ENCODE measurements around the gene ZNF652. TPM values are rescaled to one million over a fixed set of nuclear protein-coding genes. Genes with fewer than 3 reads are reported as not detected.

Gene ZNF652
- polyA plus RNA-seq, 1 donor (not counting 4 experiments of a cell fraction or from before 2014, with no cell fraction given): 8.9 TPM

DNA sequence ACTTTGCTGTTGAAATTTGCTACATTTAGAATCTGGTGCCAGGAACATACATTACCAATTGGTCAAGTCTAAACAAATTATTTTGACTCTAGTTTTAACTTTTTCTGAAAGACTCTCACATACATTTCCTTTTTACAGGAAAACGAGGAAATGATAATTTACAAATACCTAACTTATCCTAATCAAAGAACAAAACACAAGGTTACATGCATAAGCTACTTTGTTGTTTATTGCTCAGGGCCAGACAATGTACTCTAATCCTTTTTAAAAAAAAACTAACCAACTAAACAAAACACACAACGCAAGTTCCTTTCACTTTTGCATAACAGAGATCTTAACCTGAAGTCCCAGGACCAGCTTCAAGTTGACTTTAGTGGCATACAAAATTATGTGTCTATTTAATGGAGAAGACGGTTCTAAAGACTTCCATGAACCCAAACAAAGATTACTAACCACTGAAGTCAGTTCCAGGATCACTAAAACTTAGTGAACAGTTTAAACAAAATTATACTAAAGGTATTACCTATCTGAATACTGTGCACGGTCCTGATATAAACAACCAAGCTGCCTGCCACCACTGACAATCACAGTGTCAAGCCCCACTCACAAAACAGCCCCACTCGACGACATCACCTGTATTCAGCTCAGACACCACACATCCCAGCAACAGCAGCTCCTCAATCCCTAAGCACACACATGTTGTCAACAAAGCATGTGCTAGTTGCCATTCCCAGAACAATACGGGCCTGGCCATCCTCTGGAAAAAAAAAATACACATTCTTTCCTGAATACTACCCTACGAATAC lies 1.9 kb downstream of the ZNF652 start:
- TF ChIP-seq EZH2 (IDR thresholded peaks at IDR 0.05; ENCODE audit: low read length): no peak
- TF ChIP-seq, protein P1, sequence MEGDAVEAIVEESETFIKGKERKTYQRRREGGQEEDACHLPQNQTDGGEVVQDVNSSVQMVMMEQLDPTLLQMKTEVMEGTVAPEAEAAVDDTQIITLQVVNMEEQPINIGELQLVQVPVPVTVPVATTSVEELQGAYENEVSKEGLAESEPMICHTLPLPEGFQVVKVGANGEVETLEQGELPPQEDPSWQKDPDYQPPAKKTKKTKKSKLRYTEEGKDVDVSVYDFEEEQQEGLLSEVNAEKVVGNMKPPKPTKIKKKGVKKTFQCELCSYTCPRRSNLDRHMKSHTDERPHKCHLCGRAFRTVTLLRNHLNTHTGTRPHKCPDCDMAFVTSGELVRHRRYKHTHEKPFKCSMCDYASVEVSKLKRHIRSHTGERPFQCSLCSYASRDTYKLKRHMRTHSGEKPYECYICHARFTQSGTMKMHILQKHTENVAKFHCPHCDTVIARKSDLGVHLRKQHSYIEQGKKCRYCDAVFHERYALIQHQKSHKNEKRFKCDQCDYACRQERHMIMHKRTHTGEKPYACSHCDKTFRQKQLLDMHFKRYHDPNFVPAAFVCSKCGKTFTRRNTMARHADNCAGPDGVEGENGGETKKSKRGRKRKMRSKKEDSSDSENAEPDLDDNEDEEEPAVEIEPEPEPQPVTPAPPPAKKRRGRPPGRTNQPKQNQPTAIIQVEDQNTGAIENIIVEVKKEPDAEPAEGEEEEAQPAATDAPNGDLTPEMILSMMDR (optimal IDR thresholded peaks at IDR 0.05 in 1 of 3, IDR thresholded peaks at IDR 0.05 in 1 of 3, conservative IDR thresholded peaks at IDR 0.05 in 1 of 3; ENCODE audit: extremely low read depth in 1 of 3, insufficient read depth in 2 of 3, low read length in 3 of 3): no peak
- no peak overlapping the region for H2AFZ ChIP-seq (ENCODE audit: control insufficient read depth, low read length)
- no peaks in the 10 kb centered on the region for H4K20me1 ChIP-seq (ENCODE audit: control insufficient read depth, extremely low read depth, insufficient read depth, low read length)
- H3K9ac ChIP-seq (ENCODE audit: control insufficient read depth, extremely low read depth, insufficient read depth, low read length): peak overlapping the region; percentile 87
- FAIRE-seq (no peak), DNase-seq (ENCODE audit: low read depth, low spot score) (no peak)
- dilution Hi-C loops (cut with MboI; ENCODE audit: extremely low pct_ligation_motif_present, low sequenced_read_pairs): no loop called here
- H3K9me1 ChIP-seq (ENCODE audit: control insufficient read depth, extremely low read depth, insufficient read depth, low read length): peaks cover 3% of the 10 kb centered on the region
- H3K4me3 ChIP-seq (ENCODE audit: control insufficient read depth in 2 of 3, extremely low read depth in 1 of 3, insufficient read depth in 2 of 3, low read depth in 1 of 3, low read length in 3 of 3): peak overlapping the region; percentile 72 to 94 (median 78)
- no peaks in the 10 kb centered on the region for H3K36me3 ChIP-seq (ENCODE audit: control insufficient read depth in 2 of 2, extremely low read depth in 1 of 2, insufficient read depth in 2 of 2, low read length in 2 of 2)
- H3K27me3 ChIP-seq (ENCODE audit: control insufficient read depth, extremely low read depth, insufficient read depth, low read length): no peaks in the 10 kb centered on the region
- H3K79me2 ChIP-seq (ENCODE audit: control insufficient read depth, insufficient read depth, low read length): peaks cover 52% of the 10 kb centered on the region
- no peaks in the 10 kb centered on the region for H3K9me3 ChIP-seq (ENCODE audit: control insufficient read depth, low read depth, low read length)
- H3K27ac ChIP-seq (ENCODE audit: control insufficient read depth, insufficient read depth, low read length): peak overlapping the region; percentile 26
- peak overlapping the region; percentile 74 for H3K4me2 ChIP-seq (ENCODE audit: control insufficient read depth, extremely low read depth, insufficient read depth, low read depth, low read length)
- peaks cover 30% of the 10 kb centered on the region for H3K4me1 ChIP-seq (ENCODE audit: control insufficient read depth, extremely low read depth, insufficient read depth, low read length)

DNA sequence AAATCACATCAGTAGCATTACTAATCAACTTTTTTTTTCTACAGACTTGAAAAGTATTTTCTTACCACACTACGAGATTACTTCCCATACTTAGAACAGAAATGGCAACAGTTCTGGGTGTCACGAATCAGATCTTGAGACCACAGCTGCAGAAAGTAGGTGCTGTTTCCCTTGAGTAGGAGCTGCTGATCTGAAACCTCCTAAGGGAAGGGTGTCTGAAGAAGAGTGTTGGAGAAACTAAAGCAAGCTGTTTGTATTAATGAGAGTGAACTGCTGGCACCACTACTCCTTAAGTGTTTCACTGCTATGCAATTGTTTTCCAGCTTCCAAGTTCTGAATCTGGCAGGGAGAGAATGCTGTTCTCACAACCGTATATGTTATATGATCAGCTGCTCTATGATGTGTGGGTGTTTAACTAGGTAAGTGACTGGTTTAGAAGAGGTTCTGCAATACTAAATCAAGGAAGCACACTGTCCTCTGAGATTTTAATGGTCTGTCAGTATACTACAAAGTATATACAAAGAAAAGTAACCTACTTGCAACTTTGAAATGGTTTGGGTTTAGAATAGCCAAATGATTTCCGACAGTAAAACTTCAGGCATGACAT lies 3.3 kb downstream of the ZNF652 start:
- dilution Hi-C loops (cut with MboI; ENCODE audit: extremely low pct_ligation_motif_present, low sequenced_read_pairs): no loop called here
- H3K4me1 ChIP-seq (ENCODE audit: control insufficient read depth, extremely low read depth, insufficient read depth, low read length): peaks cover 30% of the 10 kb centered on the region

More for the DNA sequence above, 3.3 kb downstream of the ZNF652 start:
- Histone ChIP-seq H3K9ac (ENCODE audit: control insufficient read depth, extremely low read depth, insufficient read depth, low read length) (no peak overlapping the region), H3K9me3 (ENCODE audit: control insufficient read depth, low read depth, low read length) (no peaks in the 10 kb centered on the region), H3K4me2 (ENCODE audit: control insufficient read depth, extremely low read depth, insufficient read depth, low read depth, low read length) (peak overlapping the region; percentile 74), H2AFZ (ENCODE audit: control insufficient read depth, low read length) (no peak overlapping the region), H3K79me2 (ENCODE audit: control insufficient read depth, insufficient read depth, low read length) (peaks cover 52% of the 10 kb centered on the region), H4K20me1 (ENCODE audit: control insufficient read depth, extremely low read depth, insufficient read depth, low read length) (no peaks in the 10 kb centered on the region), H3K36me3 (ENCODE audit: control insufficient read depth in 2 of 2, extremely low read depth in 1 of 2, insufficient read depth in 2 of 2, low read length in 2 of 2) (no peaks in the 10 kb centered on the region), H3K27me3 (ENCODE audit: control insufficient read depth, extremely low read depth, insufficient read depth, low read length) (no peaks in the 10 kb centered on the region), H3K9me1 (ENCODE audit: control insufficient read depth, extremely low read depth, insufficient read depth, low read length) (peaks cover 3% of the 10 kb centered on the region), H3K27ac (ENCODE audit: control insufficient read depth, insufficient read depth, low read length) (no peak overlapping the region), H3K4me3 (ENCODE audit: control insufficient read depth in 2 of 3, extremely low read depth in 1 of 3, insufficient read depth in 2 of 3, low read depth in 1 of 3, low read length in 3 of 3) (no peak overlapping the region)
- DNase-seq (ENCODE audit: low read depth, low spot score): no peak
- no peak for TF ChIP-seq EZH2 (IDR thresholded peaks at IDR 0.05; ENCODE audit: low read length)
- TF ChIP-seq, protein P1 (optimal IDR thresholded peaks at IDR 0.05 in 1 of 3, IDR thresholded peaks at IDR 0.05 in 1 of 3, conservative IDR thresholded peaks at IDR 0.05 in 1 of 3; ENCODE audit: extremely low read depth in 1 of 3, insufficient read depth in 2 of 3, low read length in 3 of 3): no peak
- no peak for FAIRE-seq
